Fibroblast of mammary gland (primary cell): Measurements from ENCODE around the gene GGT5.
A peak's percentile ranks its signal among the peaks of the same experiment; 100 is the strongest.
"Not testable (repeated sequence)": the region's sequence is repeated elsewhere in the genome, so short reads cannot be mapped to it uniquely, and the experiment has no call there.

Experiments used
- DNase-seq: peaks from one replicate; pipeline ENCODE4 v3.0.0-alpha.2; 2010; ENCODE audit warnings: low read depth
- H3K4me3 ChIP-seq: 2 replicates; pipeline ENCODE4 v1.5.1; 2011; ENCODE audit warnings: low read depth, mild to moderate bottlenecking, low read length, moderate library complexity; ENCODE audit not compliant: control insufficient read depth
- CTCF ChIP-seq: conservative IDR thresholded peaks from 2 replicates; pipeline ENCODE4 v1.5.1; 2011; ENCODE audit warnings: low read depth, low read length, inconsistent platforms; ENCODE audit not compliant: control insufficient read depth, insufficient read depth

GGT5 gene

GRCh38 chr22:24216541-24217209 lies 28.2 kb downstream of the GGT5 start:
- H3K4me3 ChIP-seq = no peak overlapping the region
- no peak for TF ChIP-seq CTCF
- DNase-seq = no peak

GRCh38 chr22:24214467-24215285 lies 30.2 kb downstream of the GGT5 start:
- TF ChIP-seq CTCF = no peak
- no peak overlapping the region for H3K4me3 ChIP-seq
- DNase-seq = no peak

- not testable (repeated sequence) for DNase-seq, H3K4me3 ChIP-seq
These were observed 31.8 kb downstream of the GGT5 start for GRCh38 chr22:24213111-24213510.

GRCh38 chr22:24211716-24212115 lies 33.2 kb downstream of the GGT5 start:
- not testable (repeated sequence) for H3K4me3 ChIP-seq, DNase-seq

- not testable (repeated sequence) for H3K4me3 ChIP-seq
- peak; percentile 41 for DNase-seq
These were observed 34.5 kb downstream of the GGT5 start for GRCh38 chr22:24210409-24210808.

GRCh38 chr22:24209687-24210086 lies 35.2 kb downstream of the GGT5 start:
- no peak for DNase-seq
- no peak for TF ChIP-seq CTCF
- no peak overlapping the region for H3K4me3 ChIP-seq

- DNase-seq = no peak
- H3K4me3 ChIP-seq = no peak overlapping the region
- no peak for TF ChIP-seq CTCF
These were observed 35.9 kb downstream of the GGT5 start for GRCh38 chr22:24209016-24209415.

- no peak overlapping the region for H3K4me3 ChIP-seq
- DNase-seq = peak; percentile 99
- TF ChIP-seq CTCF = no peak
These were observed 36.7 kb downstream of the GGT5 start for GRCh38 chr22:24208012-24208749.
